Measurements from ENCODE around the gene MYOC.
"Not testable (repeated sequence)": the region's sequence is repeated elsewhere in the genome, so short reads cannot be mapped to it uniquely, and the experiment has no call there.

The MYOC gene

DNA sequence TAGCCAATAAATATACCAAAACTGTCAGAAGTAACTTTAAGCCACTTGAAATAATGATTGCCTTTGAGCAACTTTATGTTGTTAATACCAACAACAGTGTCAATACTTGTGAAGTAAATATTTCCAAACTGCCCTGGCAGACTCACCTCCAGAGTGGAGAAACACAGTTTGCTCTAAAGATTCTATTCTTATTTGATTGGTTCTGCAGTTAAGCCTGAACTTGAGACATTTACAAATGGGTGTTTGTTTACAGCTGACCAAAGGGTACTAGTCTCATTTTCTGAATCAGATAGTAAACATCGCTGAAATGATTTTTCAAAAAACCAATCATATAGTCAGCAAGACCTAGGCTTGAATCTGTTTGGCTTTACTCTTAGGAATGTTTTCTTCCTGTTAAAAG, 1.3 kb upstream of the MYOC start:
- no peak for DNase-seq (ENCODE audit: low read depth)

DNA sequence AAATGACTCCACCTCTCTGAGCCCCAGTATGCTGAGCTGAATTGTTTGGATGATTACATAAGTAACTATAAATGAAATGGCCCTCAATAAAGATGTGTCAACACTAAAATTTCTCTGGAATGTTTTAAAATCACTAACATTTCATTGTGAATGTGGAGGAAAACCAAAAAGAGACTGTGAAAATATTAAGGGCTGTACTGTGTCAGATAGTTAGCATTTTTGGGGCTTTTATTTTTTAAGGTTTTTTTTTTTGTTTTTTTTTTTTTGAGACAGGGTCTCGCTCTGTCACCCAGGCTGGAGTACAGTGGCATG, 6.3 kb downstream of the MYOC start:
- DNase-seq (ENCODE audit: low read depth), result no peak

DNA sequence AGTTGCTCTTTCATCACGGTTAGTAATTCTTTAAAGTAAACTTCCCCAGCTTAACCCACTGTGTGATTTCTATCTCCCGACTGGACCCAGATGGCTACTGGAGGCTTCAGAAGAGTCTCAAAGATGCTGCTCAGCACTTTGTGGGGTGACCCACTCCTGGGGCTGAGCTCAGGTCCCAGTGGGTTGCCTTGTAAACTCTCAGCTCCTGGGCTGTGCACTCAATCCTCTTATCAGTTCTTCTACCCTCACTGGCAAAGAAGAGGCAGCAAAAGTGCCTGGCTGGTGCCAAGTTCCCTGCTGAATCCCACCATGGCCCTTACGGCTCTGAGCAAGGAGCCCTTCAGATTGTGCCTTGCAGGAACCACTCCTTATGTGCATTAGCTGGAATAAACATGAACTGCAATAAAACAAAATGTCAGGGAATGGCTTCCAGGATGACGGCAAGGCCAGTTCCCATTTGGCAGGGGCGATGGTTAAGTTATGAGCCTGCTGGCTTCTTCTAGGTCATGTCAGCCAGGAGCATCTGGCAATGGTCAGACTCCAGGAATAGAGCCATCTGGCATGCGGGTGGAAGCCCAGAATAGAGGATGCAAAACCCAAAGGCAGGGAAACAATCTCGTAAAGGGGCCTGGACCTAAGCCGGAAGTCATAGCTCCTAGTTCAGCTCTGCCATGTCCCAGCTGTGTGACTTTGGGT, 6.8 kb downstream of the MYOC start:
- no peak for DNase-seq (ENCODE audit: low read depth)

DNA sequence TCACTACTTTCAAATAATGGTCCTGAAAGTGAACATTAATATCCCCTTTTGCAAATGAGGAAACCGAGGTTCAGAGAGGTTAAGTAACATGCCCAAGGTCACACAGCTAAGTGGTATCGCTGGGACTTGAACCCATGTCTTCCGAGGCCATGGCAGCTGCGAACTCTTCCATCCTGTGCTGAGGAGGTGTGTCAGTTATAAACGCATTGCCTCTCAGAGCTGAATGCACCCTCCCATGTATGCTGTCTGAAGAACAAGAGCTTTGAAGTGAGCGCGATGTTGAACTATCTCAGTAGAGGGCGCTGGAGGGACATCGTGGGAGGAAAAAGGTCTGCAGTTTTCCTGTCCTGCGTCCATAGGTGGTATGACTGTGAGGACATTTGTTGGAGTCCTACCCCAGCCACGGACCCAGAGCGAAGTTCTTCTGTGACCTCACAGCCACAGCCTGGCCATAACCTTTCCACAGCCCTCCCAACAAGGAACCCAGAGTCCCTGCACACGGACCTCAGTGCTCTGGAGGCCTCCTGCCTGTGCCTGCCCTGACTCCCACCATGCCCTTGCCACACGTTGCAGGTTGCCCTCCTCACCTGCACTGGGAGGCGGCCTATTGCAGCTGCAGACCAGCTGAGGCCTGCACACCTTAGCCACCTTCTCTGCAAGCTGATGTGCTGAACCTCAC, 7.5 kb downstream of the MYOC start:
- peak; percentile 61 for DNase-seq (ENCODE audit: low read depth)

DNA sequence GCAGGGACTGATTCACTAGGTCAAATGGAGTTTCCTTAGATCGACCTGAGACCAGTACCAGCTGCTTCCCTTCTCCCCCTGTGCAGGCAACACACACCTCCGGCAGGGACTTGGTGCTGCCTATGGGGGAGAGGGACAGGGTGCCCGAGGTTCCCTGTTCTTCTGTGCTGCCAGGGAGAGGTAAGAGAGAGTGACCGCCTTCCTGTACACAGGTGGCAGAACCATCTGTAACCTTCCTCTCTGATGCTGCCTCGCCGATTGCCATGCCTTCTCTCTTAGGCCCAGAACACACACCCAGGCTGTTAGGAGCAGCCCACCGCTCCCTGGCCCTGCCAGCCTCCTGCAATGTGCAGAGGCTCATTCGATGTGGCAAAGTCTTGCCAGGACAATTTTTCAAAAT, 9.3 kb downstream of the MYOC start:
- DNase-seq (ENCODE audit: low read depth), result no peak

DNA sequence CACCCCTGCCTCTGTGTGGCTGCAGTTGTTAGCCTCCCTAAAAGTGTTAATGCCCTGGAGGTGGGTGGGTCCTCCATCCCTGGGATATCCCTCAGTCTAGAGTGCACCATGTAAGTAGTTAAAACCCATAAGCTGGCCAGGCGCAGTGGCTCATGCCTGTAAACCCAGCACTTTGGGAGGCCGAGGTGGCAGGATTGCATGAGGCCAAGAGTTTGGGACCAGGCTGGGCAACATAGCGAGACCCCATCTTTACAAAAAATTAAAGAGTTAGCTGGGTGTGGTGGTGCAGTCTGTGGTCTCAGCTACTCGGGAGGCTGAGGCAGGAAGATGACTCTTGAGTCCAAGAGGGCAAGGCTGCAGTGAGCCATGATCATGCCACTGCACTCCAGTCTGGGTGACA, 10.3 kb downstream of the MYOC start:
- DNase-seq (ENCODE audit: low read depth), result no peak

DNA sequence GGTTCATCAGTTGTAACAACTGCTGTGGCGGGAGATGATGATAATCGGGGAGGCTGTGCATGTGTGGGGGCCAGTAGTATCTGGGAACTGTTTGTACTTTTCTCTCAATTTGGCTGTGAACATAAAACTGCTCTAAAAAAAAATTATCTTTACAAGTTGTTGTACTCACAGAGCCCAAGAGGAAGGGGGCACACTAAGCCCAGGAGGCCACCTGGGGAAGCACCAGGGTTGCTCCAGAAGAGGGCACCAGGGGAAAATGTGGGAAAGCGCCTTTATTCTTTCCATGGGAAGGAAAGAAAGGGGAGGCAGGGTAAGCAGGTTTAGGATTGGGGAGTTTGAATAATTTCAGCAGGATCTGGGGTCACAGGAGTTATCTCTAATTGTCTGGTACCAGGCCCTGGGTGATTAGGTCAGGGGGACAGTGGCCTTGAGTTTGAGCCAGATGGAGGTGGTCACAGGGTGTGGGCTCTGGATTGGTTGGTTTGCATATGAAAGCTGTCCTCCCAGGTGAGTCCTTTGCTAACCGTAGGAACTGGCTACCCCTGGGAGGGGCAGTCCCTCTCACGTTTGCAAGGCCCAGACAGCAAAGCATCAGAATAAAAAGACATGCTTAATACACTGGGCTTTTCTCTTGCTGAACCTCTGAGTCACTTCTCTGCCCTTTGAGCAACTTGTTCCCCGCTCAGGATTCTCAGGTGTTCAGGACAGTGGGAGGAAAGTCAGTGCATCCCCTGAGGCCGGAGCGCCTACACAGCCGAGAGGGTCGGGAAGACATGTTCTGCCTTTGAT, 11.2 kb downstream of the MYOC start:
- DNase-seq (ENCODE audit: low read depth), result no peak

DNA sequence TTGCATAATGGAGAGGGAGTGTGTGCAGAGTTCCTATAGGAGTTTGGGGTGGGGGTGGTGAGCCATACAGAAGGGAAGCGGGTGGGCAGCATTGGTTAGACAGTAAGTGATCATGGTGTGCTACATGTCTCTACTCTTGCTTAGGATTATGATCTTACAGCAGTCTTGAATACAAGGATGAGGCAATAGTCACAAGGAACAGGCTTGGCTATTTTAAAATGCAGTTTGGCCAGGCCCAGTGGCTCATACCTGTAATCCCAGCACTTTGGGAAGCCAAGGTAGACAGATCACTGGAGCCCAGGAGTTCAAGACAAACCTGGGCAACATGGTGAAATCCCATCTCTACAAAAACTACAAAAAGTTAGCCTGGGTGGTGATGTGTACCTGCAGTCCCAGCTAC, 12.3 kb downstream of the MYOC start:
- DNase-seq (ENCODE audit: low read depth), result no peak

DNA sequence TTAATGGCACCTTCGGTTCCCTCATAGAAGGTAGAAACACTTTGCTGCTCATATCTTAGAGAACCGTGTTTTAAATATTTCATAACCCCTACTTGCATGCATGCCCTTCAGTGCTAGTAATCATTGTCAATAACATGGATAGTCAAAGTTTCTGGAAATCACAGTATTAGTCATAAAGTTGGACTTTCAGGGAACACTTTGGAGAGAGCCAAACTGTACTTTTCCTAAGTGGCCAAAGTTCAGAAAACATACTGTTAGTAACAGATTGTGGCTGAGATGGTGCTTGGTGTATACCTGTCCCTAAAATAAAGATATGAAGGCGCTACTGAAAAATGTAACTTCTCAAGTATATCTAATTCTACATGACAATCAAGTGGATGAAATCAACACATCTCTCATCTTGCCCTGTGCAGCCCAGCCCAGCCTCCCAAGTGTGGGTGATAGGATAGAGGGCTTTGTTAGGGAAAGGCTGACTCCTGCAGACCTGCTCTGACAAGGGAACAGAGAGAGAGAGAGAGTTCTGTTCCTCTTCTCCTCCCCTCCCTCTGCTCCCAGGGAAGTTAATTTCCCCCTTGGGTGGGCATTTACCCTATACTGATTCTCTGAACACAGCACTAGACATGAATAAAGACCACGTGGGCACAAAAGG, 14.4 kb downstream of the MYOC start:
- no peak for DNase-seq (ENCODE audit: low read depth)

DNA sequence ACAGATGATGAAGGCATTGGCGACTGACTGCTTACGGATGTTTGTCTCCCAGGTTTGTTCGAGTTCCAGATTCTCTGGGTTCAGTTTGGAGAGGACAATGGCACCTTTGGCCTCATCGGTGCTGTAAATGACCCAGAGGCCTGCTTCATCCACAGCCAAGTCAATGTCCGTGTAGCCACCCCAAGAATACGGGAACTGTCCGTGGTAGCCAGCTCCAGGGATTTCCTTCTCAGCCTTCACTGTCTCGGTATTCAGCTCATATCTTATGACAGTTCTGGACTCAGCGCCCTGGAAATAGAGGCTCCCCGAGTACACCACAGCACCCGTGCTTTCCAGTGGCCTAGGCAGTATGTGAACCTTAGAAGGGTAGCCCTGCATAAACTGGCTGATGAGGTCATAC, 16.3 kb downstream of the MYOC start:
- DNase-seq (ENCODE audit: low read depth), result no peak

DNA sequence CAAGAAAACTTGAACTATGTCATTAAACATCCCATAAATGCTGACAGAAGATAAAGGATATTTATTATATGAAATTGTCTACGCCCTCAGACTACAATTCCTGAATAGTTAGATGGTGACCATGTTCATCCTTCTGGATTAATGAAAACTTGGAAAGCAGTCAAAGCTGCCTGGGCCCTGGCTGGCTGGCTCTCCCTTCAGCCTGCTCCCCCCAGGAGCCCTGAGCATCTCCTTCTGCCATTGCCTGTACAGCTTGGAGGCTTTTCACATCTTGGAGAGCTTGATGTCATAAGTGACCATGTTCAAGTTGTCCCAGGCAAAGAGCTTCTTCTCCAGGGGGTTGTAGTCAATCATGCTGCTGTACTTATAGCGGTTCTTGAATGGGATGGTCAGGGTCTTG, 16.8 kb downstream of the MYOC start:
- no peak for DNase-seq (ENCODE audit: low read depth)

DNA sequence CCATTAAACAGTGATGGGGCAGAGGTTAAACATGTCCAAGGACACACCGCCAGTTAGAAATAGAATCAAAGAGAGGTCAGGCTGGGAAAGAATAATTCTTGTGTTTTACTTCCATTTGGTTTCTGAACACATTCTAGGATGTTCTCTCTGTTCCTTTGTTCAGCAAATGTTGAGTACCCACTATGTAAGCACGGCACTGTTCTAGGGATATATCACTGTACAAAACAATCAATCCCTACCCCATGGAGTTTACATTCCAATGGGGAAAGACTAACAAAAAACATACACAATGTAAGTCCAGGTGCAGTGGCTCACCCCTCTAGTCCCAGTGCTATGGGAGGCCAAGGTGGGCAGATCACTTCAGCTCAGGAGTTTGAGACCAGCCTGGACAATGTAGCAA, 24.3 kb downstream of the MYOC start:
- DNase-seq (ENCODE audit: low read depth), result no peak

DNA sequence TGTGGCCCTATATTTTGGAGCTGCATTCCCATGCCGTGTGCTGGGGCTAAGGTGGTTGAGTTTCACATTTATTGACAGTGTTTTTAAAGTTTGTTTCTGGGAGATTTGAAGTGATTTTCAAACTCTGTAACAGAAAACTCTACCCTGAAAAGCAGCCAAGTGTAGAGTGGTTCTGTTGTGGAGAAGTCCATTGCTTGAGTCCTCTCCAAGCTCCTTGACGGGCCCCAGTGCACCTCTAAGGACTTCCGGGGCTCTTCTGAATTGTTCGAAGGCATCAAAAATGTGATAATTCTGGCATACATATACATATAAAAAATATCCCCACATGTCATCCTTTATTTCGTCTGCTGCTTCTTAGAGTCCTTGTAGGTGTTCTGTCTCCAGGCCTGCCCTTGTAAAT, 25.5 kb downstream of the MYOC start:
- DNase-seq (ENCODE audit: low read depth), result no peak

DNA sequence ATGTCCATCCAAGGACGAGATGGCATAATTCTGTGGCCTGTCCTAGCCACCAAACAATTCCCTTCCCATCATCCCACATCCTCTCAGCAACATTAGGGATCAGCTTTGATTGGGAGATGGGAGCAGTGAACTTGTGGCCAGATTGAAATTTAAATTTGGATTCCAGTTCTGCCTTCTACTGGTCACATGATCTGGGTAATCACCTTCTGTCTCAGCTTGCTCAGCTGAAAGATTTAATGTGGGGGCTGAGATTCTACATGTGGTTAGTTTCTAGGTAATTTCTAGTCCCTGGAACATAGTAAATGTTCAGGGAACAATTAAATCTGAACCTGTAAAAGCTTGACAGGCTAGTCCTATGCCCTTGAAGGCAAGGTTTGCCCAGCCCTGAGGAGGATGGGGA, 27.3 kb downstream of the MYOC start:
- no peak for DNase-seq (ENCODE audit: low read depth)

DNA sequence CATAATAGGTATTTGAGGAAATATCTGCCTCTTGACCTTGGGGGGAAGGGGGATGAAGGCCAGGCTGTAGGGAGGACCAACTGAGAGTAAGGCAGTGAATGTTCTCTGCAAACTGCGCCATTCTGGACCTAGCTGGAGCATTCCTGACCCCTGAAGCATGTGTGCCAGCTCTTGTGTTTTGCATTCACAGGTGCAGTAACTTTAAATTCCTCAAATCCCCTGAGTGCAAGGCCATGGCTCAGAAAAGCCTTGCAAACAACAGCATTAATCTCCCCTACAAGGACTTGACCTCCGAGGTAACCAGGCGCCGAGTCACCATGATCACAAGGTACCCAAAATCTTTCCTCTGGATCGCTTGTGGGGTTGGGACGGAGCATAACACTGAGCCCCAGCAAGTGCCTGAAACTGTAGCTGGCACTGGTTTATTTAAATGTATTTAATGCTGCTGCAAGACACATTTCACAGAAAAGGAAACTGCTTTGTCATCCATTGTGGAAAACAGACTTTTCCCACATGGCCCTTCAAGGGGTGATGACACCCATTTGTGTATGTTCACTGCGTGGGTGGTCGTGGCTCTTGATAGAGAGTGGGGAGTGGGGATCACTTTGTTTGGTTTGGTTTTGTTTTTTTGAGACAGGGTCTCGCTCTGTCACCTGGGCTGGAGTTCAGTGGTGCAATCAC, 28.7 kb downstream of the MYOC start:
- DNase-seq (ENCODE audit: low read depth), result no peak

DNA sequence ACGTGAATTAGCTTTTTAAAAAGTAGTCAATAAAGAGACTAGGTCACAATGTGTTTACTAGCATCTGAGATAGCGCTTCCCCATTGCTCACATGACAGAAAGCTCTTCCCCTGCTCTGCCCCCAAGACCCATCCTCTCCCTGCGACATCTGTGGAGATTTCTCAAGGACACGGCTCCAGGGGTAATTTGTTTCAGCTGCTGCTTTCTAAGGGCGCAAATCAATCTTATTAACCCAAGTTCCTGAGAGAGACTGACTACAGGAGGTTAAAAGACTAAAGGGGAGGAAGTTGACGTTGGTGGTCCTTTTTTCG, 30.4 kb downstream of the MYOC start, which contains the start of gene MYOCOS:
Gene MYOCOS, plus strand, starts transcription at position 92 of the 311 bp plus-strand sequence. CDS start 1,641 bp downstream, outside the sequence.
- no peak for DNase-seq (ENCODE audit: low read depth)

DNA sequence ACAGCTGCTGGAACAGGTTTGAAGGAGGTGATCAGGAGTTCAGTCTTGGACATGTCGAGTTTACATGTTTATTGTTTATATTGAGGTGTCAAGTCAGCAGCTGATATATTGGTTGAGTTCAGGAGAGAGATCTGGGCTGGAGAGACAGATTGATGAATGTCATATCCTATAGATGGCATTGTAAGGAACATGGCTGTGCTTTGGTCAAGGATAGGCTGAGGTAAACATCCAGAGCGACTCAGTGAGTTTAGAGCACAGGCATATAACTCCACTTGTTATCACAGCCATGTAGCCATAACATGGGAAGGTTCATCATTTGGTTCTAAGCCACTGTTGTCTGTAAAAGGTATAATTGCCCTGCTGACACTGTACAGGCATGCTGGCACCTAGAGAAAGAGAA, 35.9 kb downstream of the MYOC start:
- DNase-seq (ENCODE audit: low read depth), result no peak

DNA sequence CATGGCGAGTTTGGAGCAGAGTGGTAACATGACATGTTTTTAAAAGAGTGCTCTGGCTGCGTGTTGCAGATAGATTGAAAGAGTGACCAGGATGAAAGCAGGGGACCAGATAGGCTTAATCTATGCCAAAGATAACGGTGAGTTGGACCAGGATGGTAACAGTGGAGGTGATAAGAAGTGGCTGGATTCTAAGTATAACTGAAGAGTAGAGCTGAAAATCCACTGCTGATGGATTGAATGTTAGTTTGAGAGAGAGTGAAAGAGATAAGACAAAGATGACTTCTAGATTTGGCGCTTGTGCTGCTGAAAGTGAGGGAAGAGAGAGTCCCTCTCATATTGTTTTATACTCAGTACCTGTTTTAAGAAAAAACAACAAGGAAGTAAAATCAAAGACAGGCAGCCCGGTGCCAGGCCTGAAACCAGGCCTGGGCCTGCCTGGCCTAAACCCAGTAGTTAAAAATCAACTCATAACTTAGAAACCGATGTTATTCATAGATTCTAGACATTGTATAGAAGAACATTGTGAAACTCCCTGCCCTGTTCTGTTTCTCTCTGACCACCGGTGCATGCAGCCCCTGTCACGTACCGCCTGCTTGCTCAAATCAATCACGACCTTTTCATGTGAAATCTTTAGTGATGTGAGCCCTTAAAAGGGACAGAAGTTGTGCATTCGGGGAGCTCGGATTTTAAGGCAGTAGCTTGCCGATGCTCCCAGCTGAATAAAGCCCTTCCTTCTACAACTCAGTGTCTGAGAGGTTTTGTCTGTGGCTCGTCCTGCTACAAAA, 37.2 kb downstream of the MYOC start:
- DNase-seq (ENCODE audit: low read depth), result not testable (repeated sequence)

DNA sequence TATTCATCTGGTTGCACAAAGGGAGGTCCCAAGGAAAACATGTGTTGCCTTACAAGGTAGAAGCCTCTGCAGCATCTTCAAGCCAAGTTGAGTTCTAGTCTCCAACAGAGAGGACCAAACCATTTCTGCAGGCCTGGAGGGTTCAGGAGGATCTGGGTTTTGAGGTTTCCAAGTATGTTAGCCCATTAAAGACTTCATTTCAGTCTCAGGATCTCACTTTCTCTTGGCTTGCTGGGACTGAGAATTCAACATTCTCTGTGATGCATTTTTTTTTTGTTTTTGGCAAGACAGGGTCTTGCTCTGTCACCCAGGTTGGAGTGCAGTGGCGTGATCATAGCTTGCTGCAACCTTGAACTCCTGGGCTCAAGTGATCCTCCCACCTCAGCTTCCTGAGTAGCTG, 39.2 kb downstream of the MYOC start:
- DNase-seq (ENCODE audit: low read depth), result no peak

DNA sequence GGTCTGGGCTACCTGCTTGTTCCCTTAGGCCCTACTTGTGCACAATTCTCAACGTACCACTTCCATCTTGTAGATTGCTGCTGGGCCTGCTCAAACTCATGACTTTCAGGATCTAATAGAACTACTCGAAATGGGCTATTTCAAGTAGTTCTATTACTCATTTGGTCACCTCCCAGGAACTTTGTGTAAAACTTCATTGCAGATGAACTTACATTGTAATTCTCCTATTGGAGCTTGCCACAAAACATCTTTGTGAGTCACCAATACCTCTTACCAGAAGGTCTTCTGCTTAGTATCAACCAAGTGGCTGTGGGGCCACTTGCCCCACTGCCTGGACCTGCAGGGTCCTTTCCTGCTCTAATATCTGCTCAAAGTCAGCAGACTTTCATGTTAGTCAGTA, 41.2 kb downstream of the MYOC start:
- no peak for DNase-seq (ENCODE audit: low read depth)

DNA sequence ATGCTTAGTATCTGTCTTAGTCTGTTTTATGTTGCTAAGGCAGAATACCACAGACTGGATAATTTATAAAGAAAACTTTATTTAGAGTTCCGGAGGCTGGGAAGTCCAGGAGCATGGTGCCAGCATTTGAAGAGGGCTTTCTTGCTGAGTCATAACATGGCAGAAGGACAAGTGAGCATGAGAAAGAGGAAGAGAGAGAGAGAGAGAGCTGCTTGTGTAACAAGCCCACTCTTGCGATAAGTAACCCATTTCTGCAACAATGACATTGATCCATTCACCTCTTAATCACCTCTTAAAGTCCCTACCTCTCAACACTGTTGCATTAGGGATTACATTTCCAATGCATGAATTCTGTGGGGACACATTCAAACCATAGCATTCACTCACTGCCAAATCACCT, 42.1 kb downstream of the MYOC start:
- no peak for DNase-seq (ENCODE audit: low read depth)
